ENCODE data around the gene GTF2E1.

DNA sequence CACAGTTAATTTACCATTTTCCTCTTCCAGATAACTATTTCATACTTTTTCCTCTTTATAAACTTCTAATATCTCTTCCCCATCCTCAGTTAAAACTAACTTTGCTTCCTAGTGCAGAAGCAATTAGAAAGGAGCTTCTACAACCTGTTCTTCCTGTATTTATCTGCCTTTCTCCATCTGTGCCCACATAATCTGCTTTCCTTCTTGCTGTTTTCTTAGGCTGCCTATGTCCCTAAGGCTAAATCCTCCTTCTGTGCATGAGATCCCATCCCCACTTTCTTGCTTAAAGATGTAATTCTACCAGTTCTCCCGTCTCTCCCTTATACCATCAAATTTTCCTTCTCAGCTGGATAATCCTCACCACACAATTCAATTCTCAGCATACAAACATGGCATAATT, 32.2 kb upstream of the GTF2E1 start:
- TF ChIP-seq CTCF (IDR thresholded peaks at IDR 0.05; ENCODE audit: low read depth, low read length, poor library complexity, severe bottlenecking) (no peak), EZH2phosphoT487 (IDR thresholded peaks at IDR 0.05; ENCODE audit: borderline replicate concordance, low read length) (no peak)
